Neural progenitor cell (in vitro differentiated cells): Measurements from ENCODE around the gene LBH.

Source experiments
- CTCF ChIP-seq: fragments of 200-600 bp; sonication (generic); IDR thresholded peaks from 2 replicates; pipeline ENCODE4 v1.5.1; 2017; ENCODE audit warnings: antibody characterized with exemption, mild to moderate bottlenecking
- EZH2phosphoT487 ChIP-seq: fragments of 200-600 bp; sonication (generic); IDR thresholded peaks from 2 replicates; pipeline ENCODE4 v1.6.1; 2017; ENCODE audit warnings: antibody characterized with exemption

- TF ChIP-seq CTCF (no peak), EZH2phosphoT487 (no peak)
These were observed 4.7 kb downstream of the LBH start for GRCh38 chr2:30235859-30236535.
